H7 (cell line): ENCODE data around the gene GALNT18. TPM values are rescaled to one million over a fixed set of nuclear protein-coding genes. Genes with fewer than 3 reads are reported as not detected.

Source experiments
- DNase-seq: peaks from one replicate; pipeline ENCODE4 v3.0.0; 2012
- H3K27me3 ChIP-seq: 2 replicates; pipeline ENCODE4 v1.6.0; 2011; ENCODE audit warnings: mild to moderate bottlenecking, low read length; ENCODE audit not compliant: control insufficient read depth, insufficient read depth
- H3K36me3 ChIP-seq: replicated peaks from 2 replicates; pipeline ENCODE4 v1.5.1; 2011; ENCODE audit warnings: low read length; ENCODE audit not compliant: control insufficient read depth, insufficient read depth
- H3K4me3 ChIP-seq: 2 replicates; pipeline ENCODE4 v1.5.1; 2011; ENCODE audit warnings: low read depth, mild to moderate bottlenecking, control low read depth, low read length, moderate library complexity; ENCODE audit not compliant: insufficient read depth
- total RNA-seq: library from RNA; depleted of rRNA; stranded (reverse); fragments of >200 nt; shearing (Covaris generic); gene quantifications from 2 replicates; pipeline ENCODE4 v1.2.3, GENCODE V29; 2014

The GALNT18 gene
- total RNA-seq, 1 experiment from 2014 or later: 1.9 TPM

DNA sequence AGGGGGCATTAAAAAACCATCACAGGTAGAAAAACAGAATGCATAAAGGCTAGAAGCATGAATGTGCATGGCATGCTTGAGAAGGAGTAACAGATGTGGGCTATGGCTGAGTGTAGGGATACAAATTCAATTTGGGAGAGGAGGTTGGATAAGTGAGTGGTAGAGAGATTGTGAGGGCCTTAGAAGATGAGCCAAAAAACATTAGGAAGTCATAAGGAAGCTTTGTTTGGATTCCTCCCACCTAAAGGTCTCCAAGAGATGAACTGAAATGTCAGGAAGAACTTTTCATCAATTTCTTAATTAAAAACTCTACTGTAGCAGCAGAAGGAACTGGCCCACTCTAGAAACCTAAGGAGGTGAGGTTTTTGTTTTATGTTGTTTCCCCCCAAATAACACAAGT, 227.6 kb downstream of the GALNT18 start:
- DNase-seq: no peak
- H3K36me3 ChIP-seq: no peaks in the 10 kb centered on the region

DNA sequence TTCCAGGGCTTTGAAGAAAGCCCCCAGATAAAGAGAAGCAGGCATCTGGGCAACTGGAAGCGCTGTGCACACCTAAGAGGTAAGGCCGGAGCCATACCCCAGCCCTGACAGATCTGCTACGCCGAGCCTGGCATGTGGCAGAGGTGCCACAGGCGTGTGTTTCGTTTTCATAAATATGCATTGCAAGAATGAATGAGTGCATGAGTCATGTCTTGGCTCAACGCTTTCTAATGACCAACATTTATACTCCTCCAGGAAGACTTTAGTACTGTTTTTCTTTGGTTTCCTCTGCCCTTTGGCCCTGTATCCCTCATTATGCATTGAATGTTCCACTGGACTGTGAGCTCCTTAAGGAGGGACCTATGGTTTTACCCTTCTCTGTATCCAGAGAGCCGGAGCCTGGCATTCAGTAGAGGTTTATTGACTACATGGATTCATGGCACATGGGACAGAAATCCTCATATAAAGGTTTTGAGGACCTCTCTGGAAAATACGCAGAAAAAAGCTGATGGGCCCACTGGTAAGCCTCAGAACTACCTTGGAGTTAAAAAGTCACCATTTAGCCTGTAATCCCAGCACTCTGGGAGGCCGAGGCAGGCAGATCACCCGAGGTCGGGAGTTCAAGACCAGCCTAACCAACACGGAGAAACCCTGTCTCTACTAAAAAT, 229.9 kb downstream of the GALNT18 start:
- Histone ChIP-seq H3K4me3 (no peak overlapping the region), H3K27me3 (no peaks in the 10 kb centered on the region), H3K36me3 (no peaks in the 10 kb centered on the region)
- no peak for DNase-seq

More for the DNA sequence above, 227.6 kb downstream of the GALNT18 start:
- Histone ChIP-seq H3K4me3 (no peak overlapping the region), H3K27me3 (no peaks in the 10 kb centered on the region)

DNA sequence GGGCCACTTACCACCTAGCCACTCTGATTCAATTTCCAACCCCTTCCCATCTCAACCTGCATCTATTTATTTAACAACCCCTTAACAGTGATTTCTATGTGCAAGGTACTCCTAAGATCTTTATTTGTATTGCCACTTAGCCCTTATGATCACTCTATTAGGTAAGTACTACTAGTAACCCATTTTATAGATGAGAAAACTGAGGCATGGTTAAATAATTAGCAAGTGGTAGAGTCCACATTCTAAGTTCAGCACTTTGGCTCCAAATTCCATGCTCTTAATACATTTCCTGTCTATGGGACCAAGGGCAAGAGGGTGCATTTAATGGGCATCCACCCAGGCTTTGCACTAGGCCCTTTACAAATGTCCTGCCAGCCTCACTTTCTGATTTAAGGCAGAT, 230.6 kb downstream of the GALNT18 start:
- no peak for DNase-seq
- no peaks in the 10 kb centered on the region for H3K36me3 ChIP-seq
- H3K27me3 ChIP-seq: no peaks in the 10 kb centered on the region; the same call in 1 of the 2 replicates
- H3K4me3 ChIP-seq: no peak overlapping the region

DNA sequence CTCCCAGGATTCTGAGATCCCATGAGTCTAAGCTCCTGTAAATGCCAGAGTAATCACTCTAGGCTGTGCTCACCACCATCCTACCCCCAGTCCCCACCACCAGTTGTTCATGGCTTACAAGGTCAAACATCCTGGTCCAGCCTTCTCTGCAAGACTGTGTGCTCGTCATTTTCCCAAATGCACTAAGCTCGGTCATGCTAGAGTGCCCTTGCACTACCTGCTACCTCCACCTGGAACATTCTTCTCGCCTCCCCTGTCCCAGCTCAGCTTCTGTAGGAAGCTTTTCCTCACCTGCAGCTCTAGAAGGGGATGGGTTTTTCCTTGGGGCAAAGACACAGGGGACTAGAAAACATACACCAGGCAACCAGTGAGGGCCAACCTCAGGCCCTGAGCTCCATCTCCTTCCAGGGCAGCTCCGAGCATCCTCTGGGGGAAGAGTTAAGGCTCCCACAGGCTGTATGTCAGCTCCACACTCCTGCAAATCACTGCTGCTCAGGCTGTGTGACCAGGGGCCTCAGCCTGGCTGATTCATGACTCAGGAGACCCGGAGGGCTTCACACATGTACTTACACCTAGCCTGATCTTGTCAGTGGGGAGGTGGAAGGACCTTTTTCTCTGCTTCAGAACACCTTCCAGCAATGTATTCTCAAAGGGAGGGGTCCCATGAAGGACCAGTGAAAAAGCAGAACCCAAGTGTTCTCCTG, 231.6 kb downstream of the GALNT18 start:
- Histone ChIP-seq H3K36me3 (no peaks in the 10 kb centered on the region), H3K4me3 (no peak overlapping the region), H3K27me3 (no peaks in the 10 kb centered on the region; the same call in 1 of the 2 replicates)
- DNase-seq: no peak

DNA sequence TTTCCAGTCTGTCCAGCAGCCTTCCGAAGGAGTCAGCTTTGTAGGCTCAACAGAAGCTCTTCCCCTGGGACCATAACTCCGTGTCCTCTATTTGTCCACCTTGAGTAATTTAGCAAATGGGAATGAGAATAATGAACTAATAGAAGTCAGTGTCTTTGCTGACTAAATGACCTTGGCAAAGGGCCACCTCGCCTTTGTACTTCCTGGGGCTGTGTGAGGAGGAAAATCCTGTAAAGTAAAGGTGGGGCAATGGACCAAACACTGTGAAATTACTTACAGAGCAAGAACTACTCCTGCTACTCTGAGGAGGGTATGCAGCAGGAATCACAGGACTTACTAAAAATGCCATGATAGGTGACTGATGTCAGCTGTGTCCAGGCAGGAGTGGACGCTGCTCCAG, 232.6 kb downstream of the GALNT18 start:
- DNase-seq: no peak
- no peaks in the 10 kb centered on the region for H3K36me3 ChIP-seq
- H3K4me3 ChIP-seq: no peak overlapping the region
- H3K27me3 ChIP-seq: no peaks in the 10 kb centered on the region; the same call in 1 of the 2 replicates

DNA sequence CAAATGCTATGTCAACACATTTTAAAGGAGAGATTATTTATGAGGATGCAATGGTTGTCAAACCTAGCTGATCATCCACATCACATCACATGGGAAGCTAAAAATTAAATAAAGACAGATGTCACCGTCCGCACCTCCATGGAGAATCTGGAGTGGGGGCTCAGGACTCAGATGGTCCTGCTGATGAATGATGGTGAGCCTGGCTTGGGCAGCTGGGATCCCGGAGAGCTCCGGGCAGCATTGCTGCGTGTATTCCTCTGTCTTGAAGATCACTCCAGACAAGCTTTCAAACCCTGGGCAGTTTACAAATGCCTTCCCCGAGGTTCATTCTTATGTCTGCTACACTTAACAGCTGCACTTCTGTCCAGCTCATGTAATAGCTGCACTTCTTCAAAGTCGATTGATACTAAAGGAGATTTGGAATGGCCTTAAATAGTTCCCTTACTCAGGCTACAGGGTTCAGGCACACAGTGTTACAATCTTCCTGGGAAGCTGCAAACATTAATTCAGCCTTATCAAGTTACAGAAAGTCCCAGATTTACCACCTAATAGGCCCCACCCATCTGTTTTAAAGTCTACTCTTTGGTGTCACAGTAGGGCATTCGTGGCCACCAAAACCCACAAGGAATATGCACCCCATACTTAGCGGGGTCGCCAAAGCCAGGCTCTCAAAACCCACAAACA, 234.0 kb downstream of the GALNT18 start:
- no peak for DNase-seq
- no peaks in the 10 kb centered on the region for H3K36me3 ChIP-seq
- no peaks in the 10 kb centered on the region; the same call in 1 of the 2 replicates for H3K27me3 ChIP-seq
- no peak overlapping the region for H3K4me3 ChIP-seq

DNA sequence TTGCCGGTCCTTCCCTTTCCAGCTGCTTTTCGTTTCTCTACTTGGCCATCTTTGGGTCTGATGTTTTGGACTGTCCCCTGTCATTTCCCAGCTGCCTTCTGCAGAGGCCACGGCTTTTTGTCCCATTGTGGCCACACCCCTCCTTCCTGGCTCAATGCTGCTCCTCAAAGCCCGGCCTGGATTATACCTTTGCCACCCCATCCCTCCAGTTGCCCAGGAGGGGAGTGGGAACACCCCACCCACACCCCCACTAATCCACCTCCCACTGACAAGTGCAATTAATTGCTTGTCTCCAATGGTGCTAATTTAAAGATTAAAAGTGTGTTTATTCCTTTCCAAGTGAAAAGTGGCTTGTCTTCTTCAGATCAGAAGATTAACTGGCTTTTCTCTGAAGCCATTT, 234.6 kb downstream of the GALNT18 start:
- Histone ChIP-seq H3K27me3 (no peaks in the 10 kb centered on the region; the same call in 1 of the 2 replicates), H3K4me3 (no peak overlapping the region), H3K36me3 (no peaks in the 10 kb centered on the region)
- DNase-seq: no peak

DNA sequence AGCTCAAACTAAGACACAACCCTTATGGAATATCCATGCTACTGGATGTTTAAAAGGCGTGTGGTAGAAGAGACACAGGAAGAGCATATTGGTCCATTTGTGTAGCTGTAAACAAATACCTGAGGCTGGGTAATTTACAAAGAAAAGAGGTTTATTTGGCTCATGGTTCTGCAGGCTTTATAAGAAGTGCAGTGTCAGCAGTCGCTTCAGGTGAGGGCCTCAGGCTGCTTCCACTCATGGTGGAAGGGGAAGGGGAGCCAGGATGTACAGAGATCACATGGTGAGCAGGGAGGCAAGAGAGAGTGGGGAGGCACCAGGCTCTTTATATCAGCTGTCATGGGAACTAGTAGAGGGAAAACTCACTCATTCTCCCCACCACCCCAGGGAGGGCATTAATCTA, 237.0 kb downstream of the GALNT18 start:
- Histone ChIP-seq H3K36me3 (no peaks in the 10 kb centered on the region), H3K4me3 (no peak overlapping the region), H3K27me3 (no peaks in the 10 kb centered on the region; the same call in 1 of the 2 replicates)
- DNase-seq: no peak

DNA sequence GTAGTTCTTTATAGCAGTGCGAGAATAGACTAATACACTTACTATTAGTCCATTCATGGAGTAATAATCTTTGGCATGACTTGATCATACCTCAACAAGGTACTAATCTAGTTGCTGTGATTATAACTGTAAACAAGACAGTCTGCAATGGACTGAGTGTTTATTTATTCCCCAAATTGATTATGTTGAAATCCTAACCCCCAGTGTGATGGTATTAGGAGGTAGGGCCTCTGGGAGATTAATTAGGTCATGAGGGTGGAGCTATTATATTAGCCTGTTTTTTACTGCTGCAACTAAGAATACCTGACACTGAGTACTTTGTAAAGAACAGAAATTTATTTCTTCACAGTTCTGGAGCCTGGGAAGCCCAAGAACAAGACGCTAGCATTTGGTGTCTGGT, 237.8 kb downstream of the GALNT18 start:
- H3K27me3 ChIP-seq: no peaks in the 10 kb centered on the region; the same call in 1 of the 2 replicates
- H3K36me3 ChIP-seq: no peaks in the 10 kb centered on the region
- no peak overlapping the region for H3K4me3 ChIP-seq
- no peak for DNase-seq

DNA sequence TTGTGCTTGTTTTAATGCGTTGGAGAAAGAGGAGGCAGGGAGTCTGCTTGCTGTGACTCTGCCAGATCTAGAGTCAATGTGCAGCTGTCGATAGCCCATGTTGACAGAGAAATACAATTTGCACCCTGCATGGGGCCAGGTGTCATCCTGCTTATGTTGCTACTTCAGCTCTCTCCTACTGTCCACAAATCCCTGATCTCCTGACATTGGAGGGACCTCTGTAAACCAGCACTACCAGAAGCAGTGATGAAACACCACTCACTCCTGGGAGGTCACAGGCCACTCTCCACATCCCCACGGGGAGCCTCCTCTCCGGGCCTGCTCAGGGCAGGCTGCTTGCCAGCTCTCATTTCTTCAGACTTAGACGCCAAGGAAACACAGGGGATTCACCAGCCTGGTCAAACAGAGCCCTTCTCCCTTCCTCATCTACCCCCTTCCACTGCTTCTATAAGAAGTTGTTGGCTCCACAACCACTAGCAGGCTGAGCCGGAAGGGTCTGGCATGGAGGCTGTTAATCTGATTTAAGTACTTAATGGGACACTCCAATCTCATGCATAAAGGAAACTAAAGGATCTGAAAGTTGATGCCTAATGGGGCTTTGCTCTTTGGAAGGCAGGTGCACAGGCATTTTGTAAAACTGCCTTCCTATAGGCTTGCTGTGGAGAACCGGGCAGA, 238.8 kb downstream of the GALNT18 start:
- Histone ChIP-seq H3K27me3 (no peaks in the 10 kb centered on the region; the same call in 1 of the 2 replicates), H3K4me3 (no peak overlapping the region), H3K36me3 (no peaks in the 10 kb centered on the region)
- no peak for DNase-seq

DNA sequence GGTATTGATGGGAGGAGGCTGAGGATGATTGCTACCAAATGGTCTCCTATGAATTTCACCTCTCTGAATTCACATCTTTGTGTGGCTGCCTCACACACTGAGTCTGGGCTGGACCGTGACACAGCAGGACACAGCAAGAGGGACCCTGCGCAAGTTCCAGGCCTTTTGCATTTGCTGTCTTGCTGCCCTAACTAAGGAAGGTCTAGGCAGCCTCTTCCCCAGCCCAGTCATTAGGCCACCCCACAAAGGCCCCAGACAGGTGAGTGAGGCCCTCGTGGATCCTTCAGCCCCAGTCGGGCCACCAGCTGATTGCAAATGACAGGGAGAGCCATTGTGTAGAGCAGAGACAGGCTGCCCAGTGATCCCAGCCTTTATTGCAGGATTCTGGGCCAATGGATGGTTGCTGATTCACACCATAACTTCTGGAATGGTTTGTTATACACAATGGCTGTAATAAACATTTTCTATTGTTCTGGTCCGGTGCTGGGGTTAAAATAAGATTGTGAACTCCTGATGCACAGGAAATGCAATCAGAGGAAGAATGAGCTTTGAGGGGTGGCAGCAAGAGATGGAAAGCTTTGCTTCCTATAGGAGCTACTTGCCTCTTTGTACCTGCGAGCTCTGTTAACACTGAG, 240.2 kb downstream of the GALNT18 start:
- no peak for DNase-seq
- Histone ChIP-seq H3K4me3 (no peak overlapping the region), H3K27me3 (no peaks in the 10 kb centered on the region; the same call in 1 of the 2 replicates), H3K36me3 (no peaks in the 10 kb centered on the region)

DNA sequence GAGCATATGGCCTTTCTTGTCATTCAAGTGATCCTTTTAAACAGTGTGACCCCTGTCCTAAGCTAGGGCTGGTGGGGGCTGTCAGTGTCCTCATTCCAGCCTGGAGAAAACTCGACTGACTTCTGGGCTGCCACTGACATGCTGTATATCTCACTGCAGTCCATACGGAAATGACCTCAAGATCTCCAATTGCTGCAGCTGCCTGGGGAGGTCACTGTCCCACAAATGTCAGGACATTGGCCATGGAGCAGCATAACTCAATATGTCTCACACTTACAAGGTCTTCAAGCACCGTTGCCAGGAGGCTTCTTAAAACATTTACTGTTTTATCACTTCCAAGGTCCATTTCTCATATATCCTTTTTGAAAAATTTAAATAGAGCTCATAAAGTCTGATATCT, 240.9 kb downstream of the GALNT18 start:
- DNase-seq: no peak
- Histone ChIP-seq H3K36me3 (no peaks in the 10 kb centered on the region), H3K27me3 (no peaks in the 10 kb centered on the region; the same call in 1 of the 2 replicates), H3K4me3 (no peak overlapping the region)

DNA sequence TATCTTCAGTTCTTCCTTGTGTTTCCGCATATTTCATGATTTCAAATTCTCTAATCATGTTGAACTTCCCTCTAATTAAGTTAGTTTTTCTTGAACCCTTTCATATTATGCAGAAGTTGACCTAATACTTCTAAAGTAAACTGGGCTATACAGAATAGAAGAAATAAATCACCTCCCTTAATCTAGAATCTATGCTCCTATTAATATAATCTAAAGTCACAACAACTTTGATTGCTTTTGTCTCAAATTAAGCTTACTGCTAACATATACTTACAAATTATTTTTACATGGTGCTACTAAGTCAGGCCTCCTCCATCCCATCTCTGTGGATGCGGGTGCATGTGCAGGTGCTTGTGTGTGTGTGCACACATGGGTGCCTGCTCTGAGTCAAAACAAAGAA, 241.5 kb downstream of the GALNT18 start:
- no peaks in the 10 kb centered on the region for H3K36me3 ChIP-seq
- H3K27me3 ChIP-seq: no peaks in the 10 kb centered on the region; the same call in 1 of the 2 replicates
- H3K4me3 ChIP-seq: no peak overlapping the region
- DNase-seq: no peak

DNA sequence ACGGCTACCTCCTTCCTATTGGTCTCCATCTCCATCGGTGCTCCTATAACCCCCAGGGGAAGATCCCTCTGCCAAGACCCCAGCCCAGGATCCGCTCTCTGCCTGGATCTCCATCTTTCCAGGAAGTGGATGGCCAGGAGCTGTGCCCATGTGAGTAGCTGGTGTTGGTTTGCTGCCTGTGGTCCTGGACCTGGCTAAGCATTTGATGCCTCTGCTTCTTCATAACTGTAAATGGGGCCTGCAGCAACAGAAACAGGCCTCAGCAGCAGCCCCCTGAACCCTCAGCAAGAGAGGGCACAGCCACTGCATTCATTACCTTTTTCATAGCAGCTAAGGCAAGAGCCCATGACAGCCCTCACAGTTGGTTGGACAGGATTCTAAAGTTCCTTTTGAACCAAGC, 242.1 kb downstream of the GALNT18 start:
- Histone ChIP-seq H3K27me3 (no peaks in the 10 kb centered on the region; the same call in 1 of the 2 replicates), H3K4me3 (no peak overlapping the region), H3K36me3 (no peaks in the 10 kb centered on the region)
- DNase-seq: no peak
